Stomach (tissue), 9 donors: ENCODE measurements around the gene SGK1. TPM values are rescaled to one million over a fixed set of nuclear protein-coding genes. Genes with fewer than 3 reads are reported as not detected.
"Not testable (repeated sequence)": the region's sequence is repeated elsewhere in the genome, so short reads cannot be mapped to it uniquely, and the experiment has no call there.

Experiments
- DNase-seq, 2 donors: peaks; one replicate each; pipeline versions ENCODE4 v3.0.0 to v3.0.0-alpha.2; 2013 to 2019
- H3K27ac ChIP-seq, 5 donors: fragments of 200-600 bp in 4 of 5; sonication (generic) in 4 of 5; one replicate each; pipeline ENCODE4 v1.5.1; 2013 to 2019; ENCODE audit warnings: mild to moderate bottlenecking in 1 of 5, moderate library complexity in 1 of 5
- H3K27me3 ChIP-seq, 3 donors: fragments of 200-600 bp; sonication (generic); one replicate each; pipeline ENCODE4 v1.5.1; 2017 to 2019; ENCODE audit warnings: mixed run types in 1 of 3
- H3K36me3 ChIP-seq, 4 donors: fragments of 200-600 bp; sonication (generic); 1 replicate in 3 of 4; 2 replicates in 1 of 4; pipeline ENCODE4 v1.5.1; 2016 to 2019
- H3K4me1 ChIP-seq, 4 donors: fragments of 200-600 bp; sonication (generic); one replicate each; pipeline ENCODE4 v1.5.1; 2016 to 2019
- H3K4me3 ChIP-seq, 4 donors: fragments of 200-600 bp; sonication (generic) in 3 of 4; one replicate each; pipeline ENCODE4 v1.5.1; 2016 to 2019; ENCODE audit warnings: mild to moderate bottlenecking in 1 of 4
- H3K9me3 ChIP-seq, 4 donors: fragments of 200-600 bp; sonication (generic); one replicate each; pipeline ENCODE4 v1.5.1; 2016 to 2019
- CTCF ChIP-seq, 7 experiments: fragments of 450-650 bp in 4 of 7; fragments of 200-600 bp in 3 of 7; sonication (generic) in 3 of 7; IDR thresholded peaks; one replicate each; pipeline ENCODE4 v1.5.1; 2016 to 2019; ENCODE audit warnings: antibody characterized with exemption in 7 of 7, control low read depth in 2 of 7, mild to moderate bottlenecking in 1 of 7
- EP300 ChIP-seq: sonication (generic); formaldehyde crosslinking; IDR thresholded peaks from one replicate; pipeline ENCODE4 v1.6.1; 2017; ENCODE audit warnings: antibody characterized with exemption
- POLR2A ChIP-seq, 4 donors: fragments of 450-650 bp; IDR thresholded peaks; one replicate each; pipeline ENCODE4 v1.6.1; 2016; ENCODE audit warnings: antibody characterized with exemption in 4 of 4, control low read depth in 2 of 4, mild to moderate bottlenecking in 1 of 4, moderate library complexity in 1 of 4
- POLR2AphosphoS5 ChIP-seq, 3 donors: sonication (generic); formaldehyde crosslinking; IDR thresholded peaks; one replicate each; pipeline ENCODE4 v1.6.1; 2016; ENCODE audit warnings: antibody characterized with exemption in 3 of 3
- WGBS, 5 donors: extraction: QIAGEN DNeasy Blood & Tissue Kit in 3 of 5; methylation state at CpG; one replicate each; pipeline versions ENCODE4 v1.1.5 to v1.1.7; 2013 to 2018; 5-methylcytosine and 5-hydroxymethylcytosine counted together
- intact Hi-C: fragments of 100-400 bp; cut with DNase I; formaldehyde crosslinking; loops from one replicate; pipeline ENCODE4 v1.15.1; 2023; ENCODE audit warnings: low total_unique reads
- polyA plus RNA-seq, 3 donors: library from polyadenylated mRNA; stranded (reverse); fragments of 200-250 nt; gene quantifications; one replicate each; pipeline ENCODE4 v1.2.3, GENCODE V29; 2013
- total RNA-seq, 5 donors: library from RNA; depleted of rRNA; stranded (reverse); fragments of >200 nt; gene quantifications; one replicate each; pipeline versions ENCODE4 v1.1.0 to v1.2.3, GENCODE V29; 2014 to 2016
- donor health status: healthy with polysubstance abuse.
- donor health status: Bipolar disorder and iron deficiency.
- donor health status: healthy.

Gene SGK1
- total and polyA plus RNA-seq, 8 donors, result 72.3 to 347 (median 154) TPM

GRCh38 chr6:134330555-134330954 lies 12.6 kb upstream of the SGK1 start:
- Histone ChIP-seq H3K27me3 (no peaks in the 10 kb centered on the region), H3K27ac (no peak overlapping the region), H3K9me3 (peaks cover 0 to 7% (median 6%) of the 10 kb centered on the region in 4 donors), H3K4me3 (no peak overlapping the region), H3K4me1 (peaks cover 0 to 5% (median 0%) of the 10 kb centered on the region in 4 donors), H3K36me3 (no peaks in the 10 kb centered on the region)
- TF ChIP-seq EP300 (no peak), POLR2A (IDR thresholded peaks at IDR 0.05) (no peak), CTCF (IDR thresholded peaks at IDR 0.05) (no peak), POLR2AphosphoS5 (IDR thresholded peaks at IDR 0.05) (no peak)
- DNase-seq, result no peak
- 89 to 98% (median 94%) methylated on average over 1 of the region's 1 CpG for WGBS, 5 donors
- intact Hi-C loops, result no loop called here

- Histone ChIP-seq H3K9me3 (peaks cover 0 to 10% (median 8%) of the 10 kb centered on the region in 4 donors), H3K4me1 (peaks cover 0 to 5% (median 0%) of the 10 kb centered on the region in 4 donors), H3K36me3 (no peaks in the 10 kb centered on the region), H3K27ac (peak overlapping the region in 2 of 5 donors; percentile 11 to 20), H3K4me3 (no peak overlapping the region), H3K27me3 (no peaks in the 10 kb centered on the region)
- DNase-seq, result no peak
- intact Hi-C loops, result no loop called here
- TF ChIP-seq CTCF (IDR thresholded peaks at IDR 0.05), result no peak
- TF ChIP-seq POLR2A (IDR thresholded peaks at IDR 0.05), result no peak
- WGBS, 5 donors, result 52 to 90% (median 65%) methylated on average over 2 of the region's 2 CpGs
Measured at GRCh38 chr6:134328792-134329191, 10.9 kb upstream of the SGK1 start.

- no peaks in the 10 kb centered on the region for H3K36me3 ChIP-seq
- H3K4me1 ChIP-seq, result peaks cover 0 to 5% (median 0%) of the 10 kb centered on the region in 4 donors
- peak overlapping the region in 1 of 5 donors; percentile 20 for H3K27ac ChIP-seq
- no peak for DNase-seq
- WGBS, 5 donors, result 94 to 100% (median 96%) methylated on average over 2 of the region's 2 CpGs
- intact Hi-C loops, result no loop called here
- no peak for TF ChIP-seq POLR2A (IDR thresholded peaks at IDR 0.05)
- TF ChIP-seq POLR2AphosphoS5 (IDR thresholded peaks at IDR 0.05), result no peak
- TF ChIP-seq EP300, result no peak
- TF ChIP-seq CTCF (IDR thresholded peaks at IDR 0.05), result no peak
- H3K4me3 ChIP-seq, result no peak overlapping the region
- peaks cover 0 to 10% (median 8%) of the 10 kb centered on the region in 4 donors for H3K9me3 ChIP-seq
- H3K27me3 ChIP-seq, result no peaks in the 10 kb centered on the region
Measured at GRCh38 chr6:134328138-134328537, 10.2 kb upstream of the SGK1 start.

- intact Hi-C loops, H3K27ac ChIP-seq, DNase-seq, H3K36me3 ChIP-seq, H3K4me1 ChIP-seq, H3K27me3 ChIP-seq, H3K4me3 ChIP-seq: not testable (repeated sequence)
- peaks cover 0 to 10% (median 8%) of the 10 kb centered on the region in 4 donors for H3K9me3 ChIP-seq
- WGBS, 5 donors, result 94 to 100% (median 97%) methylated on average over 4 of the region's 4 CpGs
Measured at GRCh38 chr6:134326192-134326591, 8.3 kb upstream of the SGK1 start.

- DNase-seq, result no peak
- H3K4me3 ChIP-seq, result no peak overlapping the region
- intact Hi-C loops, result no loop called here
- 89 to 95% (median 93%) methylated on average over 4 of the region's 4 CpGs for WGBS, 5 donors
- no peak overlapping the region for H3K27ac ChIP-seq
- H3K4me1 ChIP-seq, result peaks cover 0 to 5% (median 0%) of the 10 kb centered on the region in 4 donors
- peaks cover 0 to 10% (median 8%) of the 10 kb centered on the region in 4 donors for H3K9me3 ChIP-seq
- no peaks in the 10 kb centered on the region for H3K36me3 ChIP-seq
- H3K27me3 ChIP-seq, result no peaks in the 10 kb centered on the region
- TF ChIP-seq POLR2A (IDR thresholded peaks at IDR 0.05), result no peak
- no peak for TF ChIP-seq CTCF (IDR thresholded peaks at IDR 0.05)
- no peak for TF ChIP-seq POLR2AphosphoS5 (IDR thresholded peaks at IDR 0.05)
- no peak for TF ChIP-seq EP300
Measured at GRCh38 chr6:134324766-134325165, 6.9 kb upstream of the SGK1 start.
